IPS-11a (cell line): ENCODE measurements around the gene REPIN1.

Experiments
- H3K4me3 ChIP-seq: one replicate; pipeline ENCODE4 v1.5.1; 2013; ENCODE audit warnings: low read depth, low read length, control low read depth

The REPIN1 gene

DNA sequence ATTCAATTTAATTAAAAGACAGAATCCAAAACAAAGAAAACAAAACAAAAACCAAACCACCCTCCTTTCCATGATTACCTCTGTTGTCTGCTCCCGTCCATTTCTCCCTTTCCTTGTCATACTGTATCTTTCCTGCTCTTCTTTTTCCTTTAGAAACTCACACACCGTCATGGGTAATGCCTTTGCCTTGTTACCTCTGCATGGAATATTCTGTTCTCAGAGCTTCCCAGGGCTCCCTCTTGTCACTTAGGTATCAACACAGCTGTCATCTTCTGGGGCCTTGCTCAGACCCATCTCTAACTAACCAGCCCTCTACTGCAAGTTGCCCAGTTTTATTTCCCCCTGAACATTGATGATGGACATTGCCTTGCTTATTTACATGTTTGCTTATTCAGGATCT is 51.6 kb downstream of the REPIN1 start:
- no peak overlapping the region for H3K4me3 ChIP-seq

DNA sequence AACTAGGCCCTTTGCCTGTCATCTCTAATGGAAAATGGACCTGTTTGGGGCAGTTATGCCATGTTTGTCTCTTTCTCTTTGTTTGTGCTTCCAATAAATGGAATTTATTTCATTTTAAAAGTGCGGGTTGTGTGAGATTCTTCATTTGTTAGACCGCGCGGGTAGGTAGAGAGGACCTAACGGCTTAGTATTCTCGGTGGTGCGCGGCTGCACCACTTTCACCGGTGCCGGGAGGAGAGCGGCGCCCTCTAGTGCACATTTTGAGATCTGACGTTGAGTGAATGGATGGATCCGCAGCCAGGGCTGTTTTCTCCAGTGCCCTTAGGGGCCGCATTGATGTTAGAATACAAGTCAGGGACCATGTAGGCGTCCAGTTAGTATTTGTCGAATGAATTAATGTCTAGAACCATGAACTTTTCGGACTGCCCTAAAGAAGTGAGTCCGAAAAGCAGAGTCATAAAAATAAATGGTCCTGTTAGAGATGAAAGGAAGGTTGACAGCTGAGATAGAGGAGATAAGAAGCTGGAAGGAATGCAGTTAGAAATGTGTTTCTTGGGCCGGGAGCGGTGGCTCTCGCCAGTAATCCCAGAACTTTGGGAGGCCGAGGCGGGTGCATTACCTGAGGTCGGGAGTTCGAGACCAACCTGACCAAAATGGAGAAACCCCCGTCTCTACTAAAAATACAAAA is 52.5 kb downstream of the REPIN1 start:
- no peak overlapping the region for H3K4me3 ChIP-seq

DNA sequence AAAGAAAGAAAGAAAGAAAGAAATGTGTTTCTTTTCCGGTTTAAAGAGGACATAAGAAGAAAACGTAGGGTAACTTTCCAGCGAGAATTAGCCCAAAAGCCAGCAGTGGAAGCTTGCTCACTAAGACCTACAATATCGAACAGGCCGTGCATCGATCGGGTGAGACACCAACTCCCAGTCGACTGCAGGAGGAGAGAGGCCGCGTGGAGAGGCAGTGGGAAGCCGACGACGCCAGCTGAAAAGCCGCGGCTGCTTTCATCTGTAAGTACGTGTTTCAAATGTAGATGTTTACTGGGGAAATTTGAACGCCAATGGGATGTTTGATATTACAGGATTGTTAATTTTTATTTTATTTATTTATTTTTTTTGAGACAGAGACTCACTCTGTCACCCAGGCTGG is 53.2 kb downstream of the REPIN1 start:
- no peak overlapping the region for H3K4me3 ChIP-seq
